CD4-positive, alpha-beta T cell treated with Interleukin-4 for 1 hour (primary cell): Measurements from ENCODE around the gene MEAK7.

Experiments
- DNase-seq, 2 donors: peaks; one replicate each; pipeline ENCODE4 v3.0.0-alpha.2; 2020 to 2022

Gene MEAK7

GRCh38 chr16:84464116-84464515 lies 40.3 kb downstream of the MEAK7 start:
- no peak for DNase-seq

- DNase-seq = no peak
Measured at GRCh38 chr16:84463221-84463620, 41.2 kb downstream of the MEAK7 start.

DNA sequence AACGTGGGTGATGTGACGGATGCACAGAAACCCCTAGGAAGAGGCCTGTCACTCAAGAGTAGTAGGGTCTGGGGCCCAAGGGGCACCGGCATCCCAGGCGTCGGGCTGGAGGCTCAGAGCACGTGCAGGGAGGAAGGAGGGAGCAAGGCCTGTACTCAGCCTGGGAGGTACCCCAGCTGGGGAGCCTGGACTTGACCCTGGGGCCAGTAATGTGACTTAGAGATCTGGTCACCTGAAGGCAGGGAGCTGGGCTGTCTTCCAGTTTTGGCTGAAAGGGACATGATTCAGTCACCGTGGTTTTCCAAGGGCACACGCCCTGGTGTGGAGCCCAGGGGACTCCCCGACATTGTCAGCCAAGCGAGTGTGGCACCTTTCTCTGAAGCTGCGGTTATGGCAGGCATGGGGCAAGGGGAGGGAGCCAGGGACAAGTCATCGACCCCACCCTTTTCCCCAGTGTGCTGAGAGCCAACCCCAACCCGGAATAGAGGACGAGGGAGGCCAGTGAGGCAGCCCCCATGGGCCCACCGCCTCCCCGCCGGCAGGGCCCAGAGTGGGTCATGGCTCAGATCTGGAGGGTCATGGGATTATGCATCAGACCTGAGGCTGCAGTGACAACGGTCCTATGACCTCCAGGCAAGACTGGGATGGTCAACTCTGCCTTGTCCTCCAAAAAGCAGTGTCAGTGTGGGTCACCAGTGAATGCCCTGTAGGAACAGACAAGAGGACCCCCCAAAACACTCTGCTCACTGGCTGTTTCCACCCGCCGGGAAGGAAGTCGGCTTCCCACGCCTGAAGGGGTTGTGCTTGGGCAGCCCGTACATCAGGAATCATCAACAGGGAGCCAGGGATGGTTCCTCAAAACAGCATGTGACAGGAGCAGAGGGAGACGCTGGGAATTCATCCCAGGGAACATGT lies 41.9 kb downstream of the MEAK7 start:
- no peak for DNase-seq

DNA sequence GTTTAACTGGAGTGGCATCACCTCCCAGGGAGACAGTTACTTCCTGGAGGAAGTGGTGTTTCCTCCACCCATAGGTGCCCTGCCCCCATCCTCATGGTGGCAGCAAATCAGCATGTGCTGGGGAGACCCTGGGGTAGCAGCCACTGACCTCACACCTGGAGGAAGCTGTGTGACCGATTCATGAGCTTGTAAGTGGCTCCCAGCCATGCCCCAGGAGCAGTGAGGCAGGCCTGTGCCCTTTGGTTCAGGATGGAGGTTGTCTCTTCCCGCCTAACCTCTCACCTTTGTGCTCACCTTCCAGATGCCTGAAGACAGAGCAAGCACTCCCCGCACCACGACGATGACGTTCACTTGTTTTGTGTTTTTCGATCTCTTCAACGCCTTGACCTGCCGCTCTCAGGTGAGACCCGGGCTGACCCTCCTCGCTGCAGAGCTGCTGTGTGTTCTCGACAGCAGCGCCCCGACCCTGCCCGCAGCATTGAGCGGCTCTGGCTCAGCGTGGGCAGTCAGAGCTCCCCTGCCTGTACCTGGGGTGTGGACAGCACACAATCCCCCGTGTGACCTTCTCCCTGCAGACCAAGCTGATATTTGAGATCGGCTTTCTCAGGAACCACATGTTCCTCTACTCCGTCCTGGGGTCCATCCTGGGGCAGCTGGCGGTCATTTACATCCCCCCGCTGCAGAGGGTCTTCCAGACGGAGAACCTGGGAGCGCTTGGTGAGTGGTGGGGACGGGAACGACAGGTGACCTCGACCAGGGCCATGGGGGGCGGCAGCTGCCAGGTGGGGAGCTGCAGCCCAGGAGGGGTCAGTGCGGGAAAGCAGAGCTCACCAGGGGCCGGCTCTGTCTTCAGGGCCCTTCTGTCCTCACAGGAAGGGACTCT lies 42.8 kb downstream of the MEAK7 start:
- no peak for DNase-seq

DNA sequence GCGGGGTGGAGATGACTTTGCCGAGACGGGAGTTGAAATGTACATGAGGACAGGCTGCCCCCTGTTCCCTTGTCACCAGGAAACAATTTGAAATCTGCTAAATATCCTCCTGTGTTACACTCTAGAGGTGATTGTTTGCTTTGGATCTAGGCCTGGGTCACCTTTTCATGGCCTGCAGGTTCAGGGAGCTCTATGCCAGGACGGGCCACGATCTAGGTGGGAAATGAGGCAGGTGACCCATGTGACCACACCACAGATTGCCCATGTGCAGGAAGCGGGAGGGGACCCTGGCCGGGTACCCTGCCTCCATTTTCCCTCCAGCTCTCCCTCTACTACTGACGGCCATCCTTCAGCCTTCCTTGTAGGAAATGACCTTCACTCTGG lies 43.4 kb downstream of the MEAK7 start:
- DNase-seq = no peak

GRCh38 chr16:84460406-84461028 lies 43.9 kb downstream of the MEAK7 start:
- no peak for DNase-seq

GRCh38 chr16:84459941-84460405 lies 44.5 kb downstream of the MEAK7 start:
- DNase-seq = no peak

GRCh38 chr16:84459533-84459894 lies 44.9 kb downstream of the MEAK7 start:
- no peak for DNase-seq

- DNase-seq = no peak
Measured at GRCh38 chr16:84458606-84459532, 45.6 kb downstream of the MEAK7 start.

- DNase-seq = no peak
Measured at GRCh38 chr16:84455031-84455430, 49.4 kb downstream of the MEAK7 start.
